BE2C (cell line): ENCODE data around the gene RAD51C. TPM values are rescaled to one million over a fixed set of nuclear protein-coding genes. Genes with fewer than 3 reads are reported as not detected.
"Not testable (repeated sequence)": the region's sequence is repeated elsewhere in the genome, so short reads cannot be mapped to it uniquely, and the experiment has no call there.

Source experiments
- DNase-seq: peaks from one replicate; pipeline ENCODE4 v3.0.0-alpha.2; 2020
- H3K27me3 ChIP-seq: fragments of 250-450 bp; sonication (Bioruptor Pico); 2 replicates; pipeline ENCODE4 v1.5.1; 2020; ENCODE audit warnings: mild to moderate bottlenecking
- H3K36me3 ChIP-seq: fragments of 250-450 bp; sonication (Bioruptor Pico); 2 replicates; pipeline ENCODE4 v1.5.1; 2020; ENCODE audit warnings: mild to moderate bottlenecking
- H3K4me1 ChIP-seq: fragments of 250-450 bp; sonication (Bioruptor Pico); 2 replicates; pipeline ENCODE4 v1.5.1; 2020
- H3K4me3 ChIP-seq: 2 replicates; pipeline ENCODE4 v1.5.1; 2011; ENCODE audit warnings: low read depth, low read length
- H3K9me3 ChIP-seq: fragments of 250-450 bp; sonication (Bioruptor Pico); 2 replicates; pipeline ENCODE4 v1.5.1; 2020
- CTCF ChIP-seq: IDR thresholded peaks from 2 replicates; pipeline ENCODE4 v1.5.1; 2012; ENCODE audit warnings: mild to moderate bottlenecking, low read depth, low read length
- polyA plus RNA-seq: library from polyadenylated mRNA; unstranded; fragments of >200 nt; gene quantifications from one replicate; pipeline ENCODE4 v1.2.1, GENCODE V29; 2012; ENCODE audit warnings: low read depth, missing spikeins; ENCODE audit not compliant: insufficient read length, insufficient read depth

RAD51C gene
- polyA plus RNA-seq = 27.2 TPM

- DNase-seq = peak; percentile 87
- Histone ChIP-seq H3K4me3 (peak within 1 kb of the TSS; percentile 62), H3K27me3 (no peaks in the 10 kb centered on the region), H3K36me3 (peaks cover 10% of the 10 kb centered on the region), H3K9me3 (no peaks in the 10 kb centered on the region), H3K4me1 (peaks cover 9% of the 10 kb centered on the region; the same call in 1 of the 2 replicates)
- TF ChIP-seq CTCF = no peak
Measured at GRCh38 chr17:58692239-58693055, at the start of gene RAD51C. Gene RAD51C, plus strand, starts transcription at chr17:58692602. Its CDS starts 42 bp downstream, at chr17:58692644.

- TF ChIP-seq CTCF = no peak
- Histone ChIP-seq H3K27me3 (no peaks in the 10 kb centered on the region), H3K36me3 (no peaks in the 10 kb centered on the region), H3K4me1 (no peaks in the 10 kb centered on the region), H3K4me3 (no peak overlapping the region), H3K9me3 (no peaks in the 10 kb centered on the region)
- DNase-seq = no peak
Measured at GRCh38 chr17:58643147-58643546, 49.3 kb upstream of the RAD51C start.

- Histone ChIP-seq H3K9me3 (no peaks in the 10 kb centered on the region), H3K4me1 (no peaks in the 10 kb centered on the region), H3K4me3 (no peak overlapping the region), H3K36me3 (no peaks in the 10 kb centered on the region), H3K27me3 (no peaks in the 10 kb centered on the region)
- DNase-seq = no peak
- TF ChIP-seq CTCF = no peak
Measured at GRCh38 chr17:58648236-58648635, 44.2 kb upstream of the RAD51C start.

- peak overlapping the region; percentile 69 for H3K4me3 ChIP-seq
- DNase-seq, H3K9me3 ChIP-seq, H3K4me1 ChIP-seq, H3K36me3 ChIP-seq, H3K27me3 ChIP-seq: not testable (repeated sequence)
Measured at GRCh38 chr17:58657962-58658803, 34.2 kb upstream of the RAD51C start.

- Histone ChIP-seq H3K9me3 (no peaks in the 10 kb centered on the region), H3K27me3 (no peaks in the 10 kb centered on the region), H3K36me3 (no peaks in the 10 kb centered on the region), H3K4me3 (peak overlapping the region; percentile 69), H3K4me1 (no peaks in the 10 kb centered on the region)
- TF ChIP-seq CTCF = no peak
- peak; percentile 84 for DNase-seq
Measured at GRCh38 chr17:58658804-58659713, 33.3 kb upstream of the RAD51C start.

GRCh38 chr17:58659714-58660084 is 32.7 kb upstream of the RAD51C start:
- H3K36me3 ChIP-seq, H3K27me3 ChIP-seq, H3K4me1 ChIP-seq, H3K9me3 ChIP-seq, DNase-seq: not testable (repeated sequence)
- H3K4me3 ChIP-seq = peak overlapping the region; percentile 69
